ENCODE results near the gene LAMA5. TPM values are rescaled to one million over a fixed set of nuclear protein-coding genes. Genes with fewer than 3 reads are reported as not detected.

The LAMA5 gene, protein sequence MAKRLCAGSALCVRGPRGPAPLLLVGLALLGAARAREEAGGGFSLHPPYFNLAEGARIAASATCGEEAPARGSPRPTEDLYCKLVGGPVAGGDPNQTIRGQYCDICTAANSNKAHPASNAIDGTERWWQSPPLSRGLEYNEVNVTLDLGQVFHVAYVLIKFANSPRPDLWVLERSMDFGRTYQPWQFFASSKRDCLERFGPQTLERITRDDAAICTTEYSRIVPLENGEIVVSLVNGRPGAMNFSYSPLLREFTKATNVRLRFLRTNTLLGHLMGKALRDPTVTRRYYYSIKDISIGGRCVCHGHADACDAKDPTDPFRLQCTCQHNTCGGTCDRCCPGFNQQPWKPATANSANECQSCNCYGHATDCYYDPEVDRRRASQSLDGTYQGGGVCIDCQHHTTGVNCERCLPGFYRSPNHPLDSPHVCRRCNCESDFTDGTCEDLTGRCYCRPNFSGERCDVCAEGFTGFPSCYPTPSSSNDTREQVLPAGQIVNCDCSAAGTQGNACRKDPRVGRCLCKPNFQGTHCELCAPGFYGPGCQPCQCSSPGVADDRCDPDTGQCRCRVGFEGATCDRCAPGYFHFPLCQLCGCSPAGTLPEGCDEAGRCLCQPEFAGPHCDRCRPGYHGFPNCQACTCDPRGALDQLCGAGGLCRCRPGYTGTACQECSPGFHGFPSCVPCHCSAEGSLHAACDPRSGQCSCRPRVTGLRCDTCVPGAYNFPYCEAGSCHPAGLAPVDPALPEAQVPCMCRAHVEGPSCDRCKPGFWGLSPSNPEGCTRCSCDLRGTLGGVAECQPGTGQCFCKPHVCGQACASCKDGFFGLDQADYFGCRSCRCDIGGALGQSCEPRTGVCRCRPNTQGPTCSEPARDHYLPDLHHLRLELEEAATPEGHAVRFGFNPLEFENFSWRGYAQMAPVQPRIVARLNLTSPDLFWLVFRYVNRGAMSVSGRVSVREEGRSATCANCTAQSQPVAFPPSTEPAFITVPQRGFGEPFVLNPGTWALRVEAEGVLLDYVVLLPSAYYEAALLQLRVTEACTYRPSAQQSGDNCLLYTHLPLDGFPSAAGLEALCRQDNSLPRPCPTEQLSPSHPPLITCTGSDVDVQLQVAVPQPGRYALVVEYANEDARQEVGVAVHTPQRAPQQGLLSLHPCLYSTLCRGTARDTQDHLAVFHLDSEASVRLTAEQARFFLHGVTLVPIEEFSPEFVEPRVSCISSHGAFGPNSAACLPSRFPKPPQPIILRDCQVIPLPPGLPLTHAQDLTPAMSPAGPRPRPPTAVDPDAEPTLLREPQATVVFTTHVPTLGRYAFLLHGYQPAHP (N-terminal part only)
- total RNA-seq: 103 and 108 TPM in 2 replicates

DNA sequence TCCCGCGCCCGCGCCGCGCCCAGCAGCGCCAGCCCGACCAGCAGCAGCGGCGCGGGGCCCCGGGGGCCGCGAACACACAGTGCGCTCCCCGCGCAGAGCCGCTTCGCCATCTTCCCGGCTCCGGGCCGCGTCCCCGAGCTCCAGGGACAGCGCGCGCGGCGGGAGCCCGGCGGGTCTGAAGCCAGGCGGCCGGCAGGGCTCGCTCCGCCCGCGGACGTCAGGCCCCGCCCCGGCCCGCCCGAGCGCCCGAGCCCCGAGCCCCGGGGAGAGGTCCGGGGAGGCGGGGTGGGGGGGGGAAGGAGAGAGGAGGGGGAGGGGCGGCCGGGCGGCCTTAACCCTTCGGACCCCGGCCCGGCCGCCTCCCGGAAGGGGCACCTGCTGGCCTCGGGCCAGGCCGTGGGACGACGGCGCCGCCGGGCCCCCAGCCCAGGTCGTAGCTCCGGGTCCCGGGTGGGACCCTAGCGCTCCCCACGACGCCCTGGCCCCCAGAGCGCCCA is at the start of gene LAMA5:
Gene LAMA5 (minus strand): TSS at position 177 of the 497 bp plus-strand sequence. CDS start 67 bp downstream, at position 110.

DNA sequence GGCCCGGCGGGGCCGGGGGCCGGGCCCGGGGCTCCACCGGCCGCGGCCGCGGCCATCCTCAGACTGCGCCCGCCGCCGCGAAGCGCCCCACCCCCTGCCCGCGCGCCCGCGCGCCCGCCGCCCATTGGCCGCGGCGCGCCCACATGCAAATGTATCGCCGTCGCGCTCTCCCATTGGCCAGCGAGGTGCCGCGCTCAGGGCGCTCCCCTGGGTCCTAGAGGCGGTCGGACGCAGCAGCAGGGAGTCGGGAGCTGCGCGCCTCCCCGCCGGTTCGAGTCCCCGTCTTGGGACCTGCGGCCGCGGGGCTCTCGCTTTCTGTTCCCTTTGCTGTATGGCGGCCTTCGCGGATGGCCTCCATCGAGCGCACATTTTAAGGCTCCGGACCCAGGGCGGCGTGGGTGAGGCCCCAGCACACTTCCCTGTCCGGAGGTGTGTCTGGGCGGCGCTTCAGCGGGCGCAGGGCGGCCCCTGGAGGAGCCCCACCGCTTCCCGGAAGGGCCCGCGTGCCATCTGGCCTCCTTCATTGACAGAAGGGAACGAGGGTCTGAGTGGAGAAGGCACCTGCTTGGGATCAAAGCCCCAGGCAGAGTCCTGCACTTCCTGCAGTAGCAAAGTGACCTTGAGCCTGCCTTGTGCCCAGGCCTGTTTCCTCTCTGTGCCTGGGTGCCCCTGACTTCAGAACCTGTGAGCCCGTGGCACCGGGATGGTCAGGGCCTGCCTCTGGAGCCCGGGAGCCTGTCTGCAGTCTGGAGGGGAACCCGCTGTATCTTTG is 40.3 kb upstream of the LAMA5 start, which contains the start of gene CABLES2:
Gene CABLES2 (minus strand): TSS at position 65 of the 772 bp plus-strand sequence. CDS start 9 bp downstream, at position 56.

DNA sequence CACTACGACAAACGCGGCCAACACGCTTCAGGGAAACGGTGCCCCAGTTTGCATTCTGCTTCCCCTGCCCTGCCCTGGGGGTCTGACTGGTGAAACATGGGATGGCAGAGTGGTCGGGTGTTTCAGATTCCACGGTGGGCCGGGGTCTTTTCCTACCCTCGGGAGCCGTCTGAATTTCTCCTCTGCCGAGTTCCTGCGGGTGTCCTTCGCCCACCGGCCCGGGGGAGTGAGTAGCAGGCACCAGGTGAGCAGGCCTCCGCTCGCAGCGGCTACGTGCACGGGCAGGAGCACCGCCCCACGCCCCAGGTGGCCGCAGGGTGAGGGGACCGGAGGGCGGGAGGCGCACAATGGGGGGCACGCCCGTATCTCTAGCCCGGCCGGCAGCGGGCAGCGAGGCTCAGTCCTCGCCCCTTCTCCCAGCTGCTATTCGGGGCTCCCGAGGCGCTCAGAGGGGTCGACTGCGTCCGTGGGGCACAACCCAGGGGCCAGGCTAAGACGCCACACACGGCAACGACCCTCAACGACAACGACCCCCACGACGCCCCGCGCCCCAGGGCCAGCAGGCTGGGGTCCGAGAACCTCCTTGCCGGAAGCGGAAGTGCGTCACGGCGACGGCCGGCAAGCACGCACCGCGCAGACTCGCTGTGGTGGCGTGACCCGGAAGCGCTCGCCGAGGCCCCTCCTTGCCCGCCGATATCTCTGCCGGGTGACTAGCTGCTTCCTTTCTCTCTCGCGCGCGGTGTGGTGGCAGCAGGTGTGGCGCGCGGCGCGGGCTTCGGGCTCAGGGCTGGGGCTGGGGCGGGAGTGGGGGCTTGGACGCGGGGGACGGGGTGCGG is 19.5 kb upstream of the LAMA5 start, which contains the start of gene RPS21:
Gene RPS21 (plus strand): TSS at position 721 of the 836 bp plus-strand sequence. CDS start 236 bp downstream, outside the sequence.

DNA sequence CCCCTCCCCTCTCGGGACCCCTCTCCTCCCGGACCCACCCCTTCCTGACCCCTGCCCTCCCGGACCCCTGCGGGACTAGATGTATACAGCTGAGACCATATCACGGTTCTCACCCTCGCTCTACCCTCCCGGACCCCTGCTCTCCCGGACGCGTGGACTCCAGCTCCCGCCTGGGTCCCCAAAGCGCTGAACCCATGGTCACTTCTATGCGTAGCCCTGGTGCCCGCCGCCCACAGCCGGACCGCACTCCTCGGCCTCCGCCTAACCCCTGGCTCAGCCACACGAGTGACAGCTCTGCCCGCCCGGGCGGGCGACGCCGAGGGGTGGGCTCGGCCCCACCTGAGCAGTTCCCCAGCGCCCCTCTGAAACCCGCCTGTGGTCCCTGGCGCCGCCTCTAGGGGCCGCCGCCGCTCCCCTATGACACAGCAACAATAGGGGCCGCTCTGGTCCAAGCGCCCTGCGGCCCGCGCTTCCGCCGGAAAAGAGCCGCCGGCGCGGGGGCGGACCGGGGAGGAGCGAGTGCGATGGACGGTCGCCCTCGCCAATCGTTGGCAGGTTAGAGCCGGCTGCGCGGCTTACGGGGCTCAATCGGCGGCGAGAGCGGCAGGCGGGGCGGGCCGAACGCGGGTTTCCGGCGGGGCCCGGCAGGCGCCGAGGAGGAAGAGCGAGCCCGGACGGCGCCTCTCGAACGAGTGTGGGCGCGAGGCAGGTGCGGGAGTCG is 64.6 kb downstream of the LAMA5 start, which contains the start of gene ADRM1:
Gene ADRM1 (plus strand): TSS at position 657 of the 721 bp plus-strand sequence. CDS start 572 bp downstream, outside the sequence.

Other genes with a start within 250 kb of the LAMA5 start
- 23.9 and 24.9 TPM in 2 replicates for gene LSM14B, start 244.8 kb downstream of the LAMA5 start, total RNA-seq
- 368 and 398 TPM in 2 replicates for gene PSMA7, start 223.9 kb downstream of the LAMA5 start, total RNA-seq
- 12.9 and 13.4 TPM in 2 replicates for gene SS18L1, start 223.5 kb downstream of the LAMA5 start, total RNA-seq
- gene MTG2, start 184.3 kb downstream of the LAMA5 start, total RNA-seq: 16.4 and 19.0 TPM in 2 replicates
- not detected in 2 replicates for gene HRH3, start 147.0 kb downstream of the LAMA5 start, total RNA-seq
- 18.1 and 20.5 TPM in 2 replicates for gene OSBPL2, start 128.8 kb downstream of the LAMA5 start, total RNA-seq
- 149 and 155 TPM in 2 replicates for gene ADRM1, start 64.3 kb downstream of the LAMA5 start, total RNA-seq
- 794 and 1,044 TPM in 2 replicates for gene RPS21, start 19.8 kb upstream of the LAMA5 start, total RNA-seq
- gene CABLES2, start 40.0 kb upstream of the LAMA5 start, total RNA-seq: 2.9 and 3.5 TPM in 2 replicates
- gene RBBP8NL, start 60.2 kb upstream of the LAMA5 start, total RNA-seq: not detected in 2 replicates
- gene GATA5, start 108.7 kb upstream of the LAMA5 start, total RNA-seq: 0.07 and 0.40 TPM in 2 replicates